GM23338 (cell line): ENCODE data around the gene CTSF. TPM values are rescaled to one million over a fixed set of nuclear protein-coding genes. Genes with fewer than 3 reads are reported as not detected.

Experiments
- ATAC-seq: fragments of 200-7000 bp; cut with Tn5 transposase; 3 replicates; pipeline ENCODE4 v1.9.1; 2020
- DNase-seq: peaks from one replicate; pipeline ENCODE4 v3.0.0-alpha.2; 2015; ENCODE audit warnings: low spot score
- H2AFZ ChIP-seq: fragments of 200-600 bp; sonication (generic); 2 replicates; pipeline ENCODE4 v1.8.0; 2016; ENCODE audit warnings: antibody characterized with exemption, mild to moderate bottlenecking, moderate library complexity
- H3F3A ChIP-seq: fragments of 200-600 bp; sonication (generic); replicated peaks from 2 replicates; pipeline ENCODE4 v1.8.0; 2017; ENCODE audit warnings: antibody characterized with exemption, mixed run types, low read depth
- H3K27ac ChIP-seq: fragments of 200-600 bp; sonication (generic); 2 replicates; pipeline ENCODE4 v1.6.1; 2016; ENCODE audit warnings: low read depth
- H3K27me3 ChIP-seq: fragments of 200-600 bp; sonication (generic); 2 replicates; pipeline ENCODE4 v1.8.0; 2016; ENCODE audit warnings: mild to moderate bottlenecking, mixed run types, moderate library complexity; ENCODE audit not compliant: insufficient read depth
- H3K36me3 ChIP-seq: fragments of 200-600 bp; sonication (generic); 2 replicates; pipeline ENCODE4 v1.8.0; 2016; ENCODE audit warnings: mild to moderate bottlenecking; ENCODE audit not compliant: insufficient read depth
- H3K4me1 ChIP-seq: fragments of 200-600 bp; sonication (generic); 2 replicates; pipeline ENCODE4 v1.8.0; 2016; ENCODE audit warnings: mild to moderate bottlenecking, moderate library complexity; ENCODE audit not compliant: insufficient read depth
- H3K4me2 ChIP-seq: fragments of 200-600 bp; sonication (generic); 2 replicates; pipeline ENCODE4 v1.7.1; 2017; ENCODE audit warnings: mixed run types
- H3K4me3 ChIP-seq: fragments of 200-600 bp; sonication (generic); 2 replicates; pipeline ENCODE4 v1.6.1; 2016; ENCODE audit warnings: mixed run types
- H3K79me2 ChIP-seq: fragments of 200-600 bp; sonication (generic); replicated peaks from 2 replicates; pipeline ENCODE4 v1.8.0; 2017; ENCODE audit warnings: mild to moderate bottlenecking; ENCODE audit not compliant: insufficient read depth
- H3K9me2 ChIP-seq: fragments of 200-600 bp; sonication (generic); 2 replicates; pipeline ENCODE4 v1.8.0; 2017; ENCODE audit not compliant: insufficient read depth
- H4K20me1 ChIP-seq: fragments of 200-600 bp; sonication (generic); replicated peaks from 2 replicates; pipeline ENCODE4 v1.8.0; 2017; ENCODE audit warnings: mild to moderate bottlenecking; ENCODE audit not compliant: insufficient read depth
- H3K27ac Mint-ChIP-seq: 2 replicates; pipeline ENCODE4 v1.8.0; 2020; ENCODE audit warnings: inconsistent platforms, mild to moderate bottlenecking, moderate library complexity, mixed read lengths
- H3K27me3 Mint-ChIP-seq: 3 replicates; pipeline ENCODE4 v1.8.0; 2022; ENCODE audit warnings: low read depth, mild to moderate bottlenecking, moderate library complexity, mixed read lengths, inconsistent platforms; ENCODE audit not compliant: insufficient read depth, poor library complexity
- H3K36me3 Mint-ChIP-seq: 3 replicates; pipeline ENCODE4 v1.8.0; 2021; ENCODE audit warnings: low read depth, mild to moderate bottlenecking, inconsistent platforms, moderate library complexity, mixed read lengths
- H3K4me1 Mint-ChIP-seq: 3 replicates; pipeline ENCODE4 v1.8.0; 2020; ENCODE audit warnings: mild to moderate bottlenecking, inconsistent platforms, mixed read lengths
- H3K4me3 Mint-ChIP-seq: 3 replicates; pipeline ENCODE4 v1.8.0; 2021; ENCODE audit warnings: moderate library complexity, mild to moderate bottlenecking, inconsistent platforms, mixed read lengths
- H3K9me3 Mint-ChIP-seq: 3 replicates; pipeline ENCODE4 v1.8.0; 2020; ENCODE audit warnings: moderate library complexity, mild to moderate bottlenecking, inconsistent platforms, mixed read lengths
- CTCF ChIP-seq, 2 experiments: fragments of 200-600 bp in 1 of 2; sonication (generic) in 1 of 2; conservative IDR thresholded peaks; 2 replicates each; pipeline versions ENCODE4 v1.5.1 to v1.6.1; 2016 to 2017; ENCODE audit warnings: antibody characterized with exemption in 2 of 2, low read depth in 2 of 2, mild to moderate bottlenecking in 2 of 2, moderate library complexity in 1 of 2
- ETS1 ChIP-seq: IDR thresholded peaks from 2 replicates; pipeline ENCODE4 v1.6.1; 2016; ENCODE audit warnings: antibody characterized with exemption
- EZH2phosphoT487 ChIP-seq: fragments of 200-600 bp; sonication (generic); IDR thresholded peaks from one replicate; pipeline ENCODE4 v1.8.1; 2018; ENCODE audit warnings: antibody characterized with exemption; ENCODE audit not compliant: unreplicated experiment
- ZNF462 ChIP-seq: fragments of 250-450 bp; sonication (Bioruptor Pico); IDR thresholded peaks from 2 replicates; pipeline ENCODE4 v1.5.0; 2020; ENCODE audit warnings: mild to moderate bottlenecking, moderate library complexity
- polyA plus RNA-seq: library from polyadenylated mRNA; unstranded; fragments of >200 nt; fragmentation: Nextera tagmentation; extraction: Ambion mirVana; gene quantifications from 2 replicates; pipeline ENCODE4 v1.2.1, GENCODE V29; 2016
- total RNA-seq: library from RNA; depleted of rRNA; stranded (reverse); fragments of >200 nt; shearing (Covaris generic); gene quantifications from 2 replicates; pipeline ENCODE4 v1.2.3, GENCODE V29; 2014

CTSF gene
- total and polyA plus RNA-seq, 2 experiments from 2014 or later, result 20.4 to 51.1 TPM

GRCh38 chr11:66548041-66548440, 20.4 kb downstream of the CTSF start:
- Mint-ChIP-seq H3K9me3 (no peaks in the 10 kb centered on the region; the same call in 2 of the 3 replicates), H3K4me1 (peaks cover 38% of the 10 kb centered on the region), H3K27me3 (peaks cover 12% of the 10 kb centered on the region), H3K4me3 (peak overlapping the region; percentile 81), H3K27ac (no peak overlapping the region), H3K36me3 (peaks cover 4% of the 10 kb centered on the region; the same call in 1 of the 3 replicates)
- Histone ChIP-seq H3K36me3 (no peaks in the 10 kb centered on the region), H3K4me3 (peak overlapping the region; percentile 97; the same call in 1 of the 2 replicates), H2AFZ (no peak overlapping the region), H4K20me1 (peaks cover 7% of the 10 kb centered on the region), H3K27ac (no peak overlapping the region), H3K27me3 (no peaks in the 10 kb centered on the region), H3F3A (0 out of 2 replicates have a peak, but pooled peaks cover 7% of the 10 kb centered on the region), H3K4me1 (peaks cover 35% of the 10 kb centered on the region), H3K79me2 (0 out of 2 replicates have a peak, but pooled peaks cover 4% of the 10 kb centered on the region), H3K4me2 (peak overlapping the region; percentile 97), H3K9me2 (no peaks in the 10 kb centered on the region)
- TF ChIP-seq EZH2phosphoT487, result no peak
- TF ChIP-seq ETS1, result no peak
- no peak for TF ChIP-seq ZNF462 (CRISPR knock-in tag)
- TF ChIP-seq CTCF (conservative IDR thresholded peaks at IDR 0.05; ENCODE audit: low read depth in 2 of 2), result peak in 1 of 2 experiments; percentile 22; a peak in 1 of 4 replicates
- DNase-seq (no peak), ATAC-seq (no peak)
